H1 (cell line): ENCODE results near the gene MAP7. TPM values are rescaled to one million over a fixed set of nuclear protein-coding genes. Genes with fewer than 3 reads are reported as not detected.

ENCODE experiments used
- CTCF ChIA-PET: fragments of 300-600 bp; sonication (Branson Sonifier 250); formaldehyde crosslinking; loops from one replicate; lab custom pipeline; 2021; ENCODE audit not compliant: partially characterized antibody; lab: Charles Lee
- POLR2A ChIA-PET: fragments of 300-600 bp; sonication (Branson Sonifier 250); formaldehyde crosslinking; loops from one replicate; lab custom pipeline; 2021; ENCODE audit warnings: inconsistent platforms; ENCODE audit not compliant: partially characterized antibody; lab: Charles Lee
- DNase-seq, 2 experiments: peaks; one replicate each; pipeline versions ENCODE4 v3.0.0 to v3.0.0-alpha.2; 2010 to 2022; ENCODE audit warnings: low spot score in 2 of 2, low read depth in 1 of 2, mixed read lengths in 1 of 2
- FAIRE-seq: peaks from 2 replicates; lab custom pipeline; 2011; peaks lifted over from hg19 to GRCh38; lab: Jason Lieb, UNC
- H2AFZ ChIP-seq: 2 replicates; pipeline ENCODE4 v1.8.1; 2012; ENCODE audit warnings: low read length, inconsistent platforms
- H2AK5ac ChIP-seq: 2 replicates; pipeline ENCODE4 v1.6.1; 2013; ENCODE audit warnings: low read depth, low read length
- H2BK120ac ChIP-seq: replicated peaks from 2 replicates; pipeline ENCODE3; 2013; ENCODE audit warnings: low read depth, low read length, inconsistent platforms
- H2BK12ac ChIP-seq: 2 replicates; pipeline ENCODE4 v1.6.1; 2013; ENCODE audit warnings: low read depth, low read length
- H2BK15ac ChIP-seq: 2 replicates; pipeline ENCODE4 v1.6.1; 2013; ENCODE audit warnings: low read length
- H2BK20ac ChIP-seq: 2 replicates; pipeline ENCODE4 v1.6.1; 2013; ENCODE audit warnings: low read length
- H2BK5ac ChIP-seq: 2 replicates; pipeline ENCODE4 v1.6.1; 2013; ENCODE audit warnings: low read depth, low read length
- H3K14ac ChIP-seq: 2 replicates; pipeline ENCODE4 v1.6.1; 2013; ENCODE audit warnings: inconsistent platforms; ENCODE audit not compliant: insufficient read length
- H3K18ac ChIP-seq: 2 replicates; pipeline ENCODE4 v1.6.1; 2013; ENCODE audit warnings: low read length; ENCODE audit errors: extremely low read depth
- H3K23ac ChIP-seq: 2 replicates; pipeline ENCODE4 v1.6.1; 2013; ENCODE audit warnings: inconsistent platforms; ENCODE audit not compliant: insufficient read length
- H3K23me2 ChIP-seq: 2 replicates; pipeline ENCODE4 v1.6.1; 2013; ENCODE audit warnings: low read depth, low read length
- H3K27ac ChIP-seq: 2 replicates; pipeline ENCODE4 v1.6.1; 2011; ENCODE audit warnings: low read depth, low read length, inconsistent platforms
- H3K27me3 ChIP-seq, 4 experiments: replicated peaks in 1 of 4; 1 replicate in 1 of 4; 2 replicates in 3 of 4; pipeline versions ENCODE4 v1.6.1 to v1.8.1; 2011 to 2013; ENCODE audit warnings: low read length in 3 of 4, mild to moderate bottlenecking in 3 of 4, inconsistent platforms in 2 of 4, mixed read lengths in 2 of 4, moderate library complexity in 1 of 4; ENCODE audit not compliant: control insufficient read depth in 3 of 4, insufficient read depth in 3 of 4; ENCODE audit errors: extremely low read depth in 1 of 4
- H3K36me3 ChIP-seq, 4 experiments: 2 replicates each; pipeline versions ENCODE4 v1.6.1 to v1.8.1; 2011 to 2013; ENCODE audit warnings: mild to moderate bottlenecking in 4 of 4, low read length in 3 of 4, moderate library complexity in 2 of 4, control low read depth in 1 of 4, inconsistent platforms in 1 of 4; ENCODE audit not compliant: insufficient read depth in 4 of 4, control insufficient read depth in 2 of 4
- H3K4ac ChIP-seq: replicated peaks from 2 replicates; pipeline ENCODE3; 2013; ENCODE audit warnings: low read length, low read depth, mixed read lengths, inconsistent platforms; ENCODE audit not compliant: insufficient read length
- H3K4me1 ChIP-seq, 4 experiments: replicated peaks in 1 of 4; 1 replicate in 1 of 4; 2 replicates in 3 of 4; pipeline versions ENCODE4 v1.6.1 to v1.8.1; 2011 to 2013; ENCODE audit warnings: low read length in 3 of 4, inconsistent platforms in 2 of 4, mixed read lengths in 1 of 4; ENCODE audit not compliant: insufficient read depth in 4 of 4, control insufficient read depth in 3 of 4
- H3K4me2 ChIP-seq, 2 experiments: 2 replicates each; pipeline versions ENCODE4 v1.6.1 to v1.8.1; 2011 to 2013; ENCODE audit warnings: low read depth in 2 of 2, low read length in 2 of 2, control low read depth in 1 of 2, inconsistent platforms in 1 of 2, mild to moderate bottlenecking in 1 of 2; ENCODE audit not compliant: insufficient read depth in 1 of 2
- H3K4me3 ChIP-seq, 4 experiments: fragments of 200-600, 300-600 bp in 1 of 4; sonication (generic), shearing (Covaris generic), sonication (Bioruptor Twin) in 1 of 4; 2 replicates each; pipeline versions ENCODE4 v1.5.1 to v1.8.1; 2011 to 2016; ENCODE audit warnings: low read length in 4 of 4, low read depth in 3 of 4, control low read depth in 2 of 4, inconsistent platforms in 2 of 4, mild to moderate bottlenecking in 2 of 4, mixed read lengths in 1 of 4, moderate library complexity in 1 of 4; ENCODE audit not compliant: insufficient read depth in 2 of 4; ENCODE audit errors: extremely low read depth in 1 of 4
- H3K56ac ChIP-seq: replicated peaks from 2 replicates; pipeline ENCODE3; 2013; ENCODE audit warnings: low read depth, mild to moderate bottlenecking, mixed read lengths, low read length, inconsistent platforms; ENCODE audit not compliant: insufficient read length
- H3K79me1 ChIP-seq: 2 replicates; pipeline ENCODE4 v1.6.1; 2013; ENCODE audit warnings: low read depth, low read length, control low read depth
- H3K79me2 ChIP-seq, 2 experiments: 2 replicates each; pipeline versions ENCODE4 v1.6.1 to v1.8.1; 2012 to 2013; ENCODE audit warnings: low read length in 2 of 2, mild to moderate bottlenecking in 2 of 2, inconsistent platforms in 1 of 2; ENCODE audit not compliant: insufficient read depth in 2 of 2, control insufficient read depth in 1 of 2
- H3K9ac ChIP-seq, 4 experiments: replicated peaks in 1 of 4; 1 replicate in 1 of 4; 2 replicates in 3 of 4; pipeline versions ENCODE4 v1.6.1 to v1.8.1; 2011 to 2013; ENCODE audit warnings: low read depth in 3 of 4, low read length in 3 of 4, control low read depth in 2 of 4, mild to moderate bottlenecking in 2 of 4, moderate library complexity in 2 of 4, inconsistent platforms in 1 of 4; ENCODE audit errors: extremely low read depth in 1 of 4
- H3K9me3 ChIP-seq, 2 experiments: 2 replicates each; pipeline versions ENCODE4 v1.6.1 to v1.8.1; 2012 to 2013; ENCODE audit warnings: mild to moderate bottlenecking in 2 of 2, moderate library complexity in 2 of 2, control low read depth in 1 of 2, inconsistent platforms in 1 of 2, low read depth in 1 of 2, low read length in 1 of 2, mixed read lengths in 1 of 2; ENCODE audit not compliant: insufficient read depth in 2 of 2
- H4K20me1 ChIP-seq, 2 experiments: replicated peaks in 1 of 2; 2 replicates each; pipeline versions ENCODE3 to v1.8.1; 2011 to 2013; ENCODE audit warnings: inconsistent platforms in 2 of 2, low read length in 2 of 2, mild to moderate bottlenecking in 1 of 2; ENCODE audit not compliant: insufficient read depth in 2 of 2, control insufficient read depth in 1 of 2
- H4K5ac ChIP-seq: 2 replicates; pipeline ENCODE4 v1.6.1; 2013; ENCODE audit warnings: low read length, low read depth, mixed read lengths, inconsistent platforms; ENCODE audit not compliant: insufficient read length
- H4K8ac ChIP-seq: 2 replicates; pipeline ENCODE4 v1.8.0; 2013; ENCODE audit warnings: mild to moderate bottlenecking, moderate library complexity, low read length, inconsistent platforms; ENCODE audit not compliant: insufficient read depth; ENCODE audit errors: extremely low read depth
- H4K91ac ChIP-seq: replicated peaks from 2 replicates; pipeline ENCODE3; 2013; ENCODE audit warnings: low read length, mixed read lengths, inconsistent platforms; ENCODE audit not compliant: insufficient read length
- ATF2 ChIP-seq: IDR thresholded peaks from 2 replicates; pipeline ENCODE4 v1.6.1; 2012; ENCODE audit warnings: low read length, inconsistent platforms
- CEBPB ChIP-seq: IDR thresholded peaks from 2 replicates; pipeline ENCODE4 v1.6.1; 2012; ENCODE audit warnings: low read depth, low read length
- EGR1 ChIP-seq: IDR thresholded peaks from 2 replicates; pipeline ENCODE4 v1.6.1; 2011; ENCODE audit warnings: low read depth, low read length, borderline replicate concordance
- GABPA ChIP-seq: IDR thresholded peaks from 2 replicates; pipeline ENCODE4 v1.6.1; 2011; ENCODE audit warnings: mild to moderate bottlenecking, low read length, moderate library complexity, borderline replicate concordance; ENCODE audit not compliant: insufficient read depth
- JUN ChIP-seq: IDR thresholded peaks from 2 replicates; pipeline ENCODE4 v1.6.1; 2011; ENCODE audit warnings: low read depth, mild to moderate bottlenecking, improper control_type of control experiment, low read length
- MAX ChIP-seq: IDR thresholded peaks from 2 replicates; pipeline ENCODE4 v1.6.1; 2012; ENCODE audit warnings: inconsistent platforms
- NRF1 ChIP-seq: IDR thresholded peaks from 2 replicates; pipeline ENCODE4 v1.6.1; 2011; ENCODE audit warnings: mild to moderate bottlenecking, low read depth, low read length, improper control_type of control experiment
- SIN3A ChIP-seq, 2 experiments: IDR thresholded peaks in 1 of 2; conservative IDR thresholded peaks in 1 of 2; 2 replicates each; pipeline ENCODE4 v1.6.1; 2011 to 2012; ENCODE audit warnings: low read length in 2 of 2, improper control_type of control experiment in 1 of 2, low read depth in 1 of 2, mild to moderate bottlenecking in 1 of 2
- SIRT6 ChIP-seq: IDR thresholded peaks from one replicate; pipeline ENCODE4 v1.7.1; 2012; ENCODE audit warnings: low read length, inconsistent platforms
- SP2 ChIP-seq: IDR thresholded peaks from 2 replicates; pipeline ENCODE4 v1.6.1; 2012; ENCODE audit warnings: mild to moderate bottlenecking, low read length, inconsistent platforms
- TAF1 ChIP-seq: IDR thresholded peaks from 2 replicates; pipeline ENCODE4 v1.6.1; 2011; ENCODE audit warnings: mild to moderate bottlenecking, low read depth, low read length
- TBP ChIP-seq: IDR thresholded peaks from 2 replicates; pipeline ENCODE4 v1.6.1; 2011; ENCODE audit warnings: low read depth, low read length, improper control_type of control experiment
- TCF12 ChIP-seq: IDR thresholded peaks from 2 replicates; pipeline ENCODE4 v1.6.1; 2011; ENCODE audit warnings: low read depth, mild to moderate bottlenecking, low read length
- WGBS, 2 experiments: shearing (Covaris generic) in 1 of 2; methylation state at CpG; one replicate each; pipeline versions ENCODE4 v1.1.6 to v1.1.7; 2013 to 2015; ENCODE audit warnings: low lambda C conversion rate in 2 of 2, mixed read lengths in 2 of 2, inconsistent platforms in 1 of 2, low coverage in 1 of 2, missing lambda C conversion rate in 1 of 2; ENCODE audit not compliant: insufficient replicate concordance in 2 of 2, insufficient coverage in 1 of 2, insufficient read length in 1 of 2; ENCODE audit errors: extremely low coverage in 1 of 2, missing lambda C conversion rate in 1 of 2; 5-methylcytosine and 5-hydroxymethylcytosine counted together
- polyA plus RNA-seq, 7 experiments: library from polyadenylated mRNA; depleted of rRNA in 3 of 7; stranded (reverse) in 5 of 7; unstranded in 2 of 7; fragments of >200 nt in 5 of 7; fragments of 200-250 nt in 2 of 7; gene quantifications; 1 replicate in 5 of 7; 2 replicates in 1 of 7; 4 replicates in 1 of 7; pipeline versions ENCODE4 v1.2.1 to v1.2.3, GENCODE V29; 2011 to 2013; ENCODE audit warnings: missing spikeins in 2 of 7, mixed read lengths in 2 of 7
- total RNA-seq: library from RNA; stranded (reverse); fragmentation: NEBNext Ultra II Directional; extraction: Animal tissue kit (Norgen Biotek cat#: 25700); gene quantifications from 2 replicates; pipeline ENCODE4 v1.2.1, GENCODE V29; 2021

Gene MAP7
- total and polyA plus RNA-seq, 2 of the 8 experiments (the other 6 are each of a cell fraction or from before 2014, with no cell fraction given), result 13.5 to 66.9 TPM

GRCh38 chr6:136546331-136546730 lies 3.9 kb downstream of the MAP7 start:
- DNase-seq (no peak), FAIRE-seq (no peak)
- Histone ChIP-seq H4K91ac (no peak overlapping the region), H3K4me3 (no peak overlapping the region), H2AFZ (no peak overlapping the region), H4K5ac (no peak overlapping the region), H4K20me1 (peaks cover 4 to 8% of the 10 kb centered on the region in 2 experiments), H3K4me2 (no peak overlapping the region), H3K27me3 (peaks cover 0 to 4% (median 3%) of the 10 kb centered on the region in 4 experiments; a peak in 4 of 7 replicates), H3K27ac (no peak overlapping the region), H3K9ac (no peak overlapping the region), H2BK5ac (no peak overlapping the region), H3K9me3 (no peaks in the 10 kb centered on the region), H3K36me3 (no peaks in the 10 kb centered on the region; a peak in 1 of 8 replicates), H2AK5ac (no peak overlapping the region), H3K14ac (no peak overlapping the region), H3K56ac (no peak overlapping the region), H3K23ac (no peak overlapping the region), H2BK20ac (no peak overlapping the region), H2BK15ac (no peak overlapping the region), H3K79me1 (no peaks in the 10 kb centered on the region; the same call in 1 of the 2 replicates), H3K18ac (no peak overlapping the region; the same call in 1 of the 2 replicates), H3K23me2 (peaks cover 13% of the 10 kb centered on the region), H3K4ac (no peak overlapping the region), H4K8ac (no peak overlapping the region), H2BK120ac (no peak overlapping the region), H3K4me1 (peaks cover 2 to 17% (median 5%) of the 10 kb centered on the region in 4 experiments; a peak in 6 of 7 replicates), H3K79me2 (peaks cover 8 to 82% of the 10 kb centered on the region in 2 experiments; a peak in 3 of 4 replicates), H2BK12ac (no peak overlapping the region)
- WGBS, 2 experiments, result 84% methylated on average over 1 of the region's 1 CpG; no CpG with 5 or more reads in 1 of the 2 experiments
- POLR2A ChIA-PET, result interaction anchor here (1.4 kb wide), 1 partner anchor 257 kb away, joined by 11 read pairs; the partner anchor contains the start of gene BCLAF1
- CTCF ChIA-PET, result interaction anchor here (0.8 to 1.9 kb wide), 16 partner anchors 7 to 320 kb away, joined by 3 to 15 read pairs (median 4); no protein-coding TSS in a partner anchor
- no peak for TF ChIP-seq GABPA
- no peak for TF ChIP-seq SP2
- TF ChIP-seq JUN, result no peak
- no peak for TF ChIP-seq ATF2
- TF ChIP-seq SIN3A (conservative IDR thresholded peaks at IDR 0.05 in 1 of 2, IDR thresholded peaks at IDR 0.05 in 1 of 2; ENCODE audit: low read depth in 1 of 2, low read length in 2 of 2), result no peak
- TF ChIP-seq SIRT6, result no peak
- TF ChIP-seq TBP, result no peak
- TF ChIP-seq MAX, result no peak
- TF ChIP-seq EGR1, result no peak
- TF ChIP-seq TCF12, result no peak
- no peak for TF ChIP-seq TAF1
- no peak for TF ChIP-seq NRF1
- no peak for TF ChIP-seq CEBPB
